Type B pancreatic cell (in vitro differentiated cells): Measurements from ENCODE around the gene TNS3. TPM values are rescaled to one million over a fixed set of nuclear protein-coding genes. Genes with fewer than 3 reads are reported as not detected.

Experiments used
- DNase-seq: peaks from one replicate; pipeline ENCODE4 v3.0.0; 2021; ENCODE audit warnings: mixed read lengths; ENCODE audit not compliant: unreplicated experiment; ENCODE audit errors: extremely low spot score
- H3K27ac Mint-ChIP-seq: 2 replicates; pipeline ENCODE4 v1.8.0; 2021; ENCODE audit warnings: mild to moderate bottlenecking, mixed read lengths
- H3K27me3 Mint-ChIP-seq: 2 replicates; pipeline ENCODE4 v1.8.0; 2021; ENCODE audit warnings: mixed read lengths
- H3K36me3 Mint-ChIP-seq: 2 replicates; pipeline ENCODE4 v1.8.0; 2021; ENCODE audit warnings: mixed read lengths
- H3K4me1 Mint-ChIP-seq: one replicate; pipeline ENCODE4 v1.8.0; 2021; ENCODE audit warnings: mixed read lengths; ENCODE audit not compliant: unreplicated experiment
- H3K4me3 Mint-ChIP-seq: 2 replicates; pipeline ENCODE4 v1.8.0; 2021; ENCODE audit warnings: mild to moderate bottlenecking, mixed read lengths
- H3K9me3 Mint-ChIP-seq: 2 replicates; pipeline ENCODE4 v1.8.0; 2021; ENCODE audit warnings: mixed read lengths
- CTCF ChIP-seq: fragments of 200-600 bp; sonication (generic); conservative IDR thresholded peaks from 2 replicates; pipeline ENCODE4 v1.5.0; 2021; ENCODE audit warnings: antibody characterized with exemption, mild to moderate bottlenecking
- total RNA-seq: library from RNA; stranded (reverse); gene quantifications from 2 replicates; pipeline ENCODE4 v1.2.1, GENCODE V29; 2021; ENCODE audit warnings: low replicate concordance

TNS3 gene
- total RNA-seq, 1 donor from 2014 or later = 138 TPM

GRCh38 chr7:47358357-47358756 lies 223.6 kb downstream of the TNS3 start:
- no peaks in the 10 kb centered on the region for H3K9me3 Mint-ChIP-seq
- no peak overlapping the region for H3K4me3 Mint-ChIP-seq
- no peak for DNase-seq
- H3K27ac Mint-ChIP-seq = no peak overlapping the region
- peaks cover 7% of the 10 kb centered on the region for H3K27me3 Mint-ChIP-seq
- peaks cover 10% of the 10 kb centered on the region for H3K36me3 Mint-ChIP-seq
- TF ChIP-seq CTCF = no peak
- H3K4me1 Mint-ChIP-seq = peaks cover 26% of the 10 kb centered on the region

GRCh38 chr7:47357863-47358262 lies 224.0 kb downstream of the TNS3 start:
- H3K4me3 Mint-ChIP-seq = no peak overlapping the region
- no peak for DNase-seq
- peaks cover 11% of the 10 kb centered on the region for H3K36me3 Mint-ChIP-seq
- H3K27ac Mint-ChIP-seq = peak overlapping the region; percentile 43
- no peak for TF ChIP-seq CTCF
- H3K9me3 Mint-ChIP-seq = no peaks in the 10 kb centered on the region
- H3K4me1 Mint-ChIP-seq = peaks cover 27% of the 10 kb centered on the region
- peaks cover 7% of the 10 kb centered on the region for H3K27me3 Mint-ChIP-seq

GRCh38 chr7:47357361-47357760 lies 224.6 kb downstream of the TNS3 start:
- Mint-ChIP-seq H3K27ac (peak overlapping the region; percentile 61), H3K27me3 (peaks cover 7% of the 10 kb centered on the region), H3K4me1 (peaks cover 27% of the 10 kb centered on the region), H3K4me3 (no peak overlapping the region), H3K9me3 (no peaks in the 10 kb centered on the region), H3K36me3 (peaks cover 11% of the 10 kb centered on the region)
- DNase-seq = no peak
- TF ChIP-seq CTCF = no peak

- DNase-seq = no peak
- H3K36me3 Mint-ChIP-seq = peaks cover 6% of the 10 kb centered on the region
- peaks cover 20% of the 10 kb centered on the region for H3K4me1 Mint-ChIP-seq
- H3K27me3 Mint-ChIP-seq = peaks cover 1% of the 10 kb centered on the region
- H3K4me3 Mint-ChIP-seq = no peak overlapping the region
- no peak for TF ChIP-seq CTCF
- H3K9me3 Mint-ChIP-seq = no peaks in the 10 kb centered on the region
- H3K27ac Mint-ChIP-seq = no peak overlapping the region
Observed at GRCh38 chr7:47356261-47356660, 225.7 kb downstream of the TNS3 start.

GRCh38 chr7:47355684-47356083 lies 226.2 kb downstream of the TNS3 start:
- Mint-ChIP-seq H3K27ac (no peak overlapping the region), H3K27me3 (no peaks in the 10 kb centered on the region), H3K4me3 (no peak overlapping the region), H3K9me3 (no peaks in the 10 kb centered on the region), H3K36me3 (peaks cover 4% of the 10 kb centered on the region), H3K4me1 (peaks cover 19% of the 10 kb centered on the region)
- TF ChIP-seq CTCF = no peak
- DNase-seq = no peak
